HG03095 (cell line): ENCODE data around the gene CENPF.
"Not testable (repeated sequence)": the region's sequence is repeated elsewhere in the genome, so short reads cannot be mapped to it uniquely, and the experiment has no call there.

Experiments used
- ATAC-seq: cut with Tn5 transposase; IDR thresholded peaks from one replicate; pipeline ENCODE4 v1.9.1; 2021; ENCODE audit warnings: moderate library complexity; ENCODE audit not compliant: unreplicated experiment

CENPF gene

GRCh38 chr1:214650664-214651063, 47.7 kb downstream of the CENPF start:
- ATAC-seq, result no peak

DNA sequence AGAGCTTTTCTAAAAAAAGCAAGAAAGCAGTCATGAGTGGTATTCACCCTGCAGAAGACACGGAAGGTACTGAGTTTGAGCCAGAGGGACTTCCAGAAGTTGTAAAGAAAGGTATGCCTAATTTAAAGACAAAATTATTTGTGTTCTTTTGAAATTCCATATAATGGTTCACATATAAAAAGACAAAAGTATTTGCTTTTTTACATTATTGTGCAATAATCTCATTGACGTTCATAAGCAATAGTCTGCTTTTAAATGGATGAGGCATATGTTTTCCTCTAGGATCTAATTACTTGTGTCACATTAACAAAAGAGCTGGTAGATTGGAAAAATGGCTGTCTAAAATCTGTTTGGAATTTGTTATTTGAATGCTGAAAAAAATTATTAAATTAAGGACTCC, 54.3 kb downstream of the CENPF start:
- ATAC-seq, result no peak

GRCh38 chr1:214658175-214658574, 55.2 kb downstream of the CENPF start:
- no peak for ATAC-seq

DNA sequence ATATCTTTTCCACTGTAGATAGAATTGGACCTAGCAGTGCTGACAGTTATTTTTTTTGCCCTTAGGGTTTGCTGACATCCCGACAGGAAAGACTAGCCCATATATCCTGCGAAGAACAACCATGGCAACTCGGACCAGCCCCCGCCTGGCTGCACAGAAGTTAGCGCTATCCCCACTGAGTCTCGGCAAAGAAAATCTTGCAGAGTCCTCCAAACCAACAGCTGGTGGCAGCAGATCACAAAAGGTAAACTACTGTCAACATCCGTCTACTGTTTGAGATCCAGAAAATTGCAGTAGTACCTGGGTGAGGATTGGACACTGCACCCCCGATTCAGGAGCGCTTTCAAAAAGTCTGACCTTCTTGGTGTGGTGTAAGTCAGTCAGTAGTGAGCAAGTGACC, 55.8 kb downstream of the CENPF start:
- ATAC-seq, result no peak

- ATAC-seq, result no peak
These were observed 57.2 kb downstream of the CENPF start for GRCh38 chr1:214660190-214660589.

DNA sequence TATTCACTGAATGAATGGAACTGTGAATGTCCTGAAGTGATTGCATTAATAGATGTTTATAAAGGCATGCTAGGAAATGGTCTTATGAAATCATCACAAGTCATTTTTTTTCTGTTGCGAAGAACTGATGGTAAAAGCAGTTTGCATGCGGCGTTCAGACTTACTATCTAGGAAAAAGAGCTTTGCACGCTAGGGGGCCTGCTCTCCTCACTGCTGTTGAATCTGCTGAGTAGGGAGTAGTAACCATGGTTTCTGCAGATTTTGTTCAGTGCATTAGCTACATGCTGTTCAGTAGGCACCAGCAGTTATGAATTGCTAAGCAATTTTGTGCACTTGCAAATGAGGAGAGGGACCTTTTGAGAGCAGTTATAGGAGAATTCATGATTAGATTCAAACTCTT, 57.9 kb downstream of the CENPF start:
- no peak for ATAC-seq

DNA sequence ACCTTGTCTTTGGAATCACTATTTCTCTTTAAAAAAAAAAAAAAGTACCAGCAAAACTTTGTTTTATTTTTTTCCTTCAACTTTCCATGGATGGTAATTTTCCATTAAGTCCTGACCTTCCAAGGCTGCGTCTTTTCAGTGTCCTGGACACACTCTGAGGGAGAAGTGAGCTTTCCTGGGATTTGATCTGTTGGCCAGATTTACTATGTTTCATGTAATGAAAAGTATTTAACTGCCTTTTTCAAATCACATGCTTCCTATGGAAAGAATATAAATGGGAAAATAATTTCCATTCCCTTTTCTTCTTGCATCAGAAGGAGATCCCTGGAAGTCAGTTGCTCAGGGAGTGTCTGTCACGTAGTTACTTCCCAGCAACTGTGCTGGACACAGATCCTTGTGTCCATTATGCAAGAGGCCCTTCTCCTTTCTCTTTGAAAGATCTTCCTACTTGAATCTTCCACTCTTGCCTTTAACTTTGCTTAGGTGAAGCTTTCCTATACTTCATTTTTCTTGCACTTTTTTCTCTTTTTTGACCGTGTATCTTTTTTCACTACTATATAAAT, 59.3 kb downstream of the CENPF start:
- ATAC-seq, result no peak

GRCh38 chr1:214664651-214665433, 61.8 kb downstream of the CENPF start:
- no peak for ATAC-seq

DNA sequence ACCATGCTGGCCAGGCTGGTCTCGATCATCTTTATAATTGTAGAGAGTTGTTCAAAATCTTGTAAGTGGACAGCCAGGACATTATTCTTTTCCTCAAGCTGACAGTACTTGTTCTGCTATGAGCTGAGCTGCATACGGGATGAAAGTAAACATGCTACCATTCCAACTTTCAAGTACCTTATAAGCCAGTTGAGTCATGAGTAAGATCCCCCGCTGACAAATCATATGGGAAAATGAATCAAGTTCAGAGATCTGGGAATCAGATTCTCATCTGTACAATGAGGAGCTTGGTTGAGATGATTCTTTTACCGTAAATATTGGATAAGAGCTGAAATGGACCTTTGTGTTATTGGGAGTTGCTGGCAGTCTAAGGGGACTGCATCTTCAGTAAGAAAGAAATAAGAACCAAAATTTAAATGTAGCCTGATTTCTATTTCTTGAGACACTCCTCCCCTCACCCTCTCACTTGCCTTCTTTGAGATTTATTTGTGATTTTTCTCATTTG, 62.7 kb downstream of the CENPF start:
- ATAC-seq, result no peak

GRCh38 chr1:214666674-214667073, 63.7 kb downstream of the CENPF start:
- no peak for ATAC-seq

DNA sequence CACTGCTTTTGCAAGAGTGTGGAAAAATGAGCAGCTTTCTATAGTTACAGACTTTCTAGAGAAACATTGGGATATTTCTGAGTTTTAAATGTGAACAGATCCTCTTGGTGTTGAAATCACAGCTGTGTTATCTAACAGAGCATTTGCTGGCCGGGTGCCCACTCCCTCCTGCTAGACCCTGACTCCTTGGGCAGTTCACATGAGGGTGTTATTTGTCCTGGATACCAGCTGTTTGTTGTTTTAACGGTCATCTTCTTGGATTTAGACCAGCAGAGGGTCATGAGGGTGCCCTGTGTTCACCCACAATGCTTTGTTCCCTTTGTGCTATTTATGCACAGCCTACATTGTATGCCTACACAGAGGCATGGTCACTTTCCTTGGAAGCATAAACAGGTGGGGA, 67.1 kb downstream of the CENPF start:
- no peak for ATAC-seq

DNA sequence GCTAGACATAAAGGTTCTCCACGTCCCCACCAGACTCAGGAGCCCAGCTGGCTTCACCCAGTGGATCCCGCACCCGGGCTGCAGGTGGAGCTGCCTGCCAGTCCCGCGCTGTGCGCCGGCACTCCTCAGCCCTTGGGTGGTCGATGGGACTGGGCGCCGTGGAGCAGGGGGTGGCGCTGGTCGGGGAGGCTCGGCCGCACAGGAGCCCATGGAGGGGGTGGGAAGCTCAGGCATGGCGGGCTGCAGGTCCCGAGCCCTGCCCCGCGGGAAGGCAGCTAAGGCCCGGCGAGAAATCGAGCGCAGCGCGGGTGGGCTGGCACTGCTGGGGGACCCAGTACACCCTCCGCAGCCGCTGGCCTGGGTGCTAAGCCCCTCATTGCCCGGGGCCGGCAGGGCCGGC, 70.0 kb downstream of the CENPF start:
- ATAC-seq, result not testable (repeated sequence)

- ATAC-seq, result no peak
These were observed 70.6 kb downstream of the CENPF start for GRCh38 chr1:214673576-214673975.

- not testable (repeated sequence) for ATAC-seq
These were observed 72.5 kb downstream of the CENPF start for GRCh38 chr1:214675524-214675923.

- no peak for ATAC-seq
These were observed 73.8 kb downstream of the CENPF start for GRCh38 chr1:214676747-214677146.

GRCh38 chr1:214677945-214678344, 75.0 kb downstream of the CENPF start:
- ATAC-seq, result no peak

GRCh38 chr1:214678386-214678785, 75.4 kb downstream of the CENPF start:
- ATAC-seq, result no peak

DNA sequence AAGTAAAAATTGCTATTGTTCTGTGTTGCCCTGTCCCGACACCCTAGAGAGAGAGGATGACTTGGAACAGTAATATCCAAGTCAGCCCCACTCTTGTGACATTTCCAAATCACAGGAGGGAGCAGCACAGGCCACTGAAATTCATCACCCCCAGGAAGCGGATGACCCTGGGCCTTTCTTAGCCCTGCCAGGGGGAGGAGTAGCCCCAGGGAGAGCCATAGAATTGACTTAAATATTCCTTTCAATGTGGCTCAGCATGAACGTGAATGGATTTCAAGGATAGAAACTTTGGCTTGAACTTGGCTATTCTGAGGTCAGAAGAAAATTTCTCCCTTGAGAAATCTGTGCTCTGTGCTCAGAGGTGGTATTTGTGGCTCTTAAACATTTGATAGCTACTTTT, 80.6 kb downstream of the CENPF start:
- ATAC-seq, result no peak

DNA sequence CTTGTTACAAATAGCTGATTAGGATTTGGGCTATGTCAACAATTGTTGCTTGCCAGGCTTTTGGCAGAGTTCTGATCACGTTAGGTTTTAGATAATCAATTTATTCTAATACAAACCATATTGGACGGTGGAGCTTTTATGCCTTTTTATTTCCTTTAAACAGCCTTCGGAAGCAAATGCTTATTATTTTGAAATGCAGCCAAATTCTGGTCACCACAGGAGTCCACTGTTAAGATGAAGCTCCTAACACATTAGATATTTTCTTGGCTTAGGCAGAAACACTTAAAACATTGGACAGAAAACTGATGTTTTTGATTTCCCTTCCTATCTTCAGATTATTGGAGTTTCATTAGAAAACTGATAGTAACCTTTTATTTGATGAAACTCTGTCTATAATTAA, 82.9 kb downstream of the CENPF start:
- ATAC-seq, result no peak

DNA sequence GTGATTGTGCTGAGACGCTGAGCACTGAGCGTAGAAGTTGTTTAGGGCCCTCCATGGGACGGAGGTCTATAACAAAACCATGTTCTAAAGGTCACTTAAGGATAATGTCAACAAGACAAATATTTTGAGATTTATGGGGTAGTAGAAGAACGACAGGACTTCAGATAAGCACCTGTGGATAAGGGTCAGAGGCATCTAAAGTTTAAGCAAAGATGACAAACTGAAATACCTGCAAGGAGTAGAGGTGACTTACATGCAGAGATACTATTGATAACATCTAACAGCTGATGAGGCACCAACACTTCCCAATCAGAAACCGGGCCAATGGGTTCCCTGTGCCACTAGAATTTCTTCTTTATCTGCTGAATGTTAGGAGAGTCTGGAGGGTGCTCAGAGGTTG, 83.5 kb downstream of the CENPF start:
- ATAC-seq, result no peak

DNA sequence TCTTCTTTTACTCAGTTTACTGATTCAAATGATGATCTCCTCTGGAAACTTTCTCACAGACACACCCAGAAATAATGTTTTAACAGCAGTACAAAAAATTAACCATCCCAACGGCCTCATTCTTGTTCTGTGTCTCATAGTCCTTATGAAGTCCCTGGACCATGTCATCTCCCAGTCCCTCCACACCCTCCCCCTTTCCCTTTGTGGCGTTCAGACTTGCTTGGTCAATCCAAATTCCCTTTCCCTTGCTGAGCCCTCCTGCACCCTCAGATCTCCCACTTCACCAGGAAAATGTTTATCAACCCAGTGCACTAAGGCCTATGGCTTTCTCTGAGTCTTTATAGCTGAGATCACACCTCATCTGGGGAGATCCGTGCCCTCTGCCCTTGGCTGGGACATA, 85.9 kb downstream of the CENPF start:
- ATAC-seq, result no peak

DNA sequence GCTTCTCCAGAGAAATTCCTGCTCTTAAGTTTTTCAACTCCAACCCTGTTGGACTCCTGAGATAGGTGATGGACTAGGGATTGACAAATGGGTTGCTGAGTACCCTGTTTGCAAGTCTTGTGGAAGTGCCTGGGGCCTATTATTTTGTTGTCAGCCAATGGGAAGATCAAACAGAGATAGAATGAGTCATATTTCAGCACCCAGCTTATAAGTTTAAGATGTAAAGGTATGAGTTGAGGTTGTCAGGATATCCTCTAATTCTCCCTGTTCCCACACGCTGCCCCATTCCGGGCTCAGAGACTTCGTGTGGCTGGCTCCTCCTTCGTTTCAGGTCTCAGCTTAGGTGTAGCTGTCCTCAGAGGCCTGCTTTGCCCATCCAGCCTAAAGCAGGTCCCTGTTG, 91.8 kb downstream of the CENPF start:
- no peak for ATAC-seq

DNA sequence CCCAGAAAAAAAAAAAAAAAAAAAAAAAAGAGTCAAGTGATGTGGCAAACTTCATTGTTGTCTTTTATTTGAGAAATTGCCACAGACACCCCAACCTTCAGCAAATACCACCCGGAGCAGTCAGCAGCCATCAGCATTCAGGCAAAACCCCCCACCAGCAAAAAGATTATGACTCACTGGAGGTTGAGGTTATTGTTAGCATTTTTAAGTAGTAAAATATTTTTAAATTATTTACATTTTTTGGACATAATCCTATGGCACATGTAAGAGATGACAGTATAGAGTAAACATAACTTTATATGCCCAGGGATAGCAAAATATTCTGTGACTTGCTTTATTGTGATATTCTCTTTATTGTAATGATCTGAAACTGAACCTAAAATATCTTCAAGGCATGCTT, 95.6 kb downstream of the CENPF start:
- ATAC-seq, result no peak
